ENCODE measurements around the gene DUSP6.

Gene DUSP6

GRCh38 chr12:89373763-89374572 is 21.7 kb upstream of the DUSP6 start:
- DNase-seq, result no peak

DNA sequence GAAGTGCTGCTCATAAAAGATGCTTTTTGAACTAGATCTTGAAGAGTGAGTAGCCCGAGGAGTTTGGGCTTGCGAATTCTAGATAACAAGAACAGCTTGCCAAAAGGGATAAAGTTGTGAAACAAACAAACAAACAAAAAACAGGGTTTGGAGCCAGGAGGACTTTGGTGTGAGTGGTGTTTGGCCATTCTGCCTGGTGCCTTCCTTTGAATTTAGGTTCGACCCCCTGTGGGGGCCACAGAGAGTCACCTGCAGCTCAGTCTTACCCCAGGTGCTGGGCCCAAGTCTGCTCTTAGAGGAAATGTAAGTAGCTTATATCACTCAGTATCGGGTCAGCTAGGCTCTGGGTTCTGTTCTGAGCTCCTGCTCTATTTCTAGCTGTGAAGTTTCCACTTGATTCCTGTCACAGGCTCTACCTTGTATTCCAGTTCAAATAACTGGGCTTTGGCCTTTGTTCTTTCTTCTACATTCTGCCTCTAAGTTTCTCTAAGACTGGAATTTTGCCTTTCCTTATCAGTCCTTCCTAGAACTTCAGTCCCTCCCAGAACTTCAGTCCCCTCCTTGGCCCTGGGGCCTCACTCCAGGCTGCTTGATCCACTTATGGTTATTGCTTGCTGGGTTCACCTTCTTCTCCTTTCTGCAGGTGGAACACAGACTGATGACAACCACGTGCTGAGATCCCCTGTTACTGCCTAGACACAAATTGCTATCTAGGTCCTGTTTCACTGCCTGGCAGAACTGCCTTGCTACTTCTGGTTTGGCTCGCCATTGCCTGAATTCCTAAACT is 20.5 kb upstream of the DUSP6 start:
- no peak for DNase-seq

- no peak for DNase-seq
Measured at GRCh38 chr12:89370850-89371249, 18.5 kb upstream of the DUSP6 start.

- DNase-seq, result no peak
Measured at GRCh38 chr12:89370421-89370831, 18.1 kb upstream of the DUSP6 start.

- DNase-seq, result no peak
Measured at GRCh38 chr12:89369166-89369565, 16.9 kb upstream of the DUSP6 start.

DNA sequence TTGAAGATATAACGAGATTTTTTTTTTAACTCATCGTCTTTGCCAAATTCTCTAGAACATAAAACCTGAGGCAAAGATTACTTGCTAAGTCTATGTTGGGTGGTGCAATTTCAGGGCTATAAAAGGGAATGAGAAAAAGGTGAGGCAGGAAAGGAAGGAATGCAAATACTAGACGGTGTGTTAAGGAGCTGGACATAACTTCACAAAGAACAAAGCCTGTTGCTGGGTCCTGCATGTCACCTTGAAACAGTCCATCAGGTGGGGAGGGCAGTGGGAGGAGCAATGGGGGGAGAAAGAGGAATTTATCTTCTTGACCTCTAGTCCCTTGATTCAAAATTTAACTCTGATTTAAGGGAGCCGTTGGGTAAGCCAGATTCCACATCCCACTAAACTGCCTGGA is 16.1 kb upstream of the DUSP6 start:
- no peak for DNase-seq

DNA sequence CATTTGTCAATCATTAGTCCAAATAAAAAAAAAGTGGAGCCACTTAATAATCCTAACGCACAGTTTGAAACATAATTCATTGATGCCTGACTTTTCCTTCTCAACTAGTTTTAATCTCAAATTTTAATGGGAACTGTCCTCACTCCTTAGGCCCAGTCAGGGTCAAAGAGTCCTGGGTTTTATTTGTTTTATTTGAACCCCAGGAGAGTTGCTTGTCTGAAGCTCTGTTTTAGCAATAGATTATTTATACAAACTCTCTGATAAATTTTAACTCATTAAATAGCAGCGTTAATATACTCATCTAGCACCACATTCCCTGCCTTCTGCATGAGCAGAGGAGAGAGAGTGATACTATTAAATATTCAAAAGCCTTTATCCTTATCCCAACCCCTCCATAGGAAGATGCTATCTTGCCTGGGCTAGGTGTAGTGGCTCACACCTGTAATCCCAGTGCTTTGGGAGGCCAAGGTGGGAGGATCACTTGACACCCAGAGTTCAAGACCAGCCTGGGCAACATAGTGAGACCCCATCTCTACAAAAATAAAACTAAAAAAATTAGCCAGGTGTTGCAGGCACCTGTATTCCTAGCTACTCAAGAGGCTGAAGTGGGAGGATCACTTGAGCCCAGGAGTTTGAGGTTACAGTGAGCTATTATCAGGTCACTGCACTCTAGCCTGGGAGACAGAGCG is 14.5 kb upstream of the DUSP6 start:
- no peak for DNase-seq

DNA sequence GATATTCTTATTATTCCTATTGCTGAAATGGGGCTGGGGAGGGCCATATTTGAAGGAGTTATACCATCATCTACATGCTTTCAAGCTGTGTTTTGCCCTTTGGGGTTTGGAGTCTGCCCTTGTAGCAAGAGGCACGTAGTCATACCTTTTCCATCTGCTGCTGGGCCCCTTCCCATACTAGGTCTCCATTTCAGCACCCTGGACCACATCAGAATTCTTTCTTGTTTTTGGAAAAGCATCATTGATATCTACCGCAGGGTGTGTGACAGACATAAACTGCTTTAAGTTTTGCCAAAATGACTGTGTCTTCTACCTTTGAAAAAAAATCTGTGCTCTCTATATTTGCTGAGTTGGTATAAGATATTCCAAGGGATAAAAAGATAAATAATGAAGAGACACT is 12.3 kb upstream of the DUSP6 start:
- DNase-seq, result no peak

DNA sequence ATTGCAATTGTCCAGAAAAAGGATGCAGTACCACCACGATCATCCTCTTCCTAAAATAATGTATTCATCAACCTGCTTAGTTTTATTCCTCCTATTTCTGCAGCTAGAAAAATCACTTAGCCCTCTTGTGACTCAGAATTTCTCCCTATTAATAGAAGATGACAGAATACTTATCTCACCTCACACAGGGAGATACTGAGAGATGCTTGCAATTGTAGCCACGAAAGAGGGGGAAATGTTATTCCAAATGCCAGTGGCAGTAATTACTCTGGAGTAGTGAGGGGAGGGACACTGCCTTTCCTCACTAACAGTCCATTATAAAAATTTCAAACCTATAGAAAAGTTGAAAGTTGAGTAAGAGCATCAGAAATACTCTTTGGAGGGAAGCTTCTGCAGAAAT is 11.8 kb upstream of the DUSP6 start:
- DNase-seq, result no peak

GRCh38 chr12:89363582-89363981 is 11.3 kb upstream of the DUSP6 start:
- no peak for DNase-seq

DNA sequence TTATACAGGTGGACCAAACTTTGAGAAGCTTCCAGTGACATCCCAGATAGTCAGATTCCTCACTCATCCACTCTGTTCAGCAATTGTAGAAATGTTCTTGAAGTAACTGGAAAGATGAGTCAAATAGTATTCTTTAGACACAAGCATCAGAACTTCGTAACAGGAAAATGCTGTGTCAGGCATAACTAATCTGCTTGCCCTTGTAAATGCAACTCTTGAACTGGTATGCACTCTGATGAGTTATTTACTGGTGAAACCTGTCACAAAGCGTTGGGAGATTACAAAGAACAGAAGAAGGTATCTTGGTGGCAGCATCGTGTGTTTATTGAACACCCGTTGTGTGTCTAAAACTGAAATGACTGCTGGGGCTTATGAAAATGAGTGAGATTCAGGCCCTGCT is 10.8 kb upstream of the DUSP6 start:
- no peak for DNase-seq

DNA sequence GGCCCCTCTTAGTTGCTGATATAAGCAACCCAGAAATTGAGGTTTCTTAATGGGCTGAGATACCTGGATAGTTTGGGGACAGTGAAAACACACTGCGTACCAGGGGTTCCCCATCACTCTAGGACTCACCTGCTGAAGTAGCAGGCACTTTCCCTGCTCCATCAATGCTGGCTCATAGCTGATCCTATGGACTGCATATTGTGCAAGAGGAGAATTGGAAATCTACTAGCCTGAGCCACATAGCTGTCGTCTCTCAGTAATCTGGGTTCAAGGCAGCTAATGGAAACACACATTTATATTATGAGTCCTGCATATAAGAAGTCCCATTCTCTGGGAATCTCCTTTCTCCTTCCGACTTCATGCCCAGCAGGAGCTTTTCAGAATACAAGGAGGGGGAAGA is 7.3 kb upstream of the DUSP6 start:
- no peak for DNase-seq

- no peak for DNase-seq
Measured at GRCh38 chr12:89358805-89359204, 6.5 kb upstream of the DUSP6 start.

- no peak for DNase-seq
Measured at GRCh38 chr12:89357297-89357730, 5.0 kb upstream of the DUSP6 start.

DNA sequence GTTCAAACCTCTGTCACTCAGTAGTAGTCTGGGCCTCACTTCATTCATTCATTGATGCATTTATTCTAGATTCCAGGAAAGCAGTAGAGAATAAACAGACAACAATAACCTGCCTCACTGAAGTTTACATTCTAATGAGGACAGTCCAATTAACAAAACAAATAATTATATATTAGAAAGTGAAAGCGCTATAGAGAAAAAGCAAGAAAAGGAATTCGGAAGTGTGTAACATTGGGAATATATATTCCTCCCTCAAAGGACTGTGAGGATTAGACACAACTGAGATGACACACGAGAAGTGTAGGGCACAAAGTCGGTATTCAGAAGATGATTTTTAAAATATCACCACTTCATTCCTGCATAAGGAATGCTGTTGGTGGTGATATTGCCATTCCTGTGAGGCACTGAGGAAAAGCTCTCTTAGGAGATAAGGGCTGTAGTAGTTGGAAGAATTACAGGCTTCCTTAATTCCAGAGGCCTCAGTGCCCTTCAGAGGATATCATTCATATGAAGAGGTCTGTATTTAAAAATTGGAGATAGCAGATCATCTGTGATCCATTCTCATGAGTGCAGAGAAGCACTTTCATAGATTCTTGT is 3.9 kb upstream of the DUSP6 start:
- no peak for DNase-seq

DNA sequence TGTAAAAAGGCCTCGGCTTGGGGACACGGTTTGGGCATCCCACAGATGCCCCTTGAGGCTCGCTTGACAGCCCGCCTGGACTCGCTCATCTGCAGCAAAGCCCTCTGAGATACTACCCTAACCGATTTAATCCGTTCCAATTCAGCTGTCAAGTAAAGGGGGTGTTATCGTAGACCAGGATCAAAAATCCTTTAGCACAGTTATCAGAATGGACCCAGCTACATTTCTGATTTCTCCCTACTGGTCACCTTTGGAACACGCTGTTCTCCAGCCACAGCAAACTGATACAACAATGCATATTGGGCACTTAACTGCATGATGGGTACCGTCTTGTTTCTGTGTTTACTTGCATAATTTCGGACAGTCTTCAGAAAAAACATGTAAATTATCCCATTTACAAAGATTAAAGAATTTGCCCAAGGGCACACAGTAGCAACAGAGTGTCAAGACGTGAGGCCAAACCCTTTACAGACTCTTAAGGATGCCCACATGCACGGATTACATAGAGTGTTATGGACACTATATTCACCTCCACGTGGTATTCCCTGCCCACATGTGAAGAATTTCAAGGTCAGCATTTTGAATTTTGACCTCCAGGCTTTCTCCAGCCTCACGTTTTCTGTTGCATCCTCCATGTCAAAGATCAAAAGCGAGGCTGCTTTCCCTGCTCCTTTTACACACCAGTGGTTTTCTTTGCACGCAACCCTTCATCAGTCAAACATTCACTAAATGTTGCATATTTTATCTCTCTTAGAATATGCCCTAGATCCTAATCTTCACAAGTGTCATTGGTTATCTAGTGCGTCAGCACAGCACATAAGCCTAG is 3.2 kb upstream of the DUSP6 start:
- DNase-seq, result no peak

- DNase-seq, result no peak
Measured at GRCh38 chr12:89354612-89355067, 2.3 kb upstream of the DUSP6 start.

DNA sequence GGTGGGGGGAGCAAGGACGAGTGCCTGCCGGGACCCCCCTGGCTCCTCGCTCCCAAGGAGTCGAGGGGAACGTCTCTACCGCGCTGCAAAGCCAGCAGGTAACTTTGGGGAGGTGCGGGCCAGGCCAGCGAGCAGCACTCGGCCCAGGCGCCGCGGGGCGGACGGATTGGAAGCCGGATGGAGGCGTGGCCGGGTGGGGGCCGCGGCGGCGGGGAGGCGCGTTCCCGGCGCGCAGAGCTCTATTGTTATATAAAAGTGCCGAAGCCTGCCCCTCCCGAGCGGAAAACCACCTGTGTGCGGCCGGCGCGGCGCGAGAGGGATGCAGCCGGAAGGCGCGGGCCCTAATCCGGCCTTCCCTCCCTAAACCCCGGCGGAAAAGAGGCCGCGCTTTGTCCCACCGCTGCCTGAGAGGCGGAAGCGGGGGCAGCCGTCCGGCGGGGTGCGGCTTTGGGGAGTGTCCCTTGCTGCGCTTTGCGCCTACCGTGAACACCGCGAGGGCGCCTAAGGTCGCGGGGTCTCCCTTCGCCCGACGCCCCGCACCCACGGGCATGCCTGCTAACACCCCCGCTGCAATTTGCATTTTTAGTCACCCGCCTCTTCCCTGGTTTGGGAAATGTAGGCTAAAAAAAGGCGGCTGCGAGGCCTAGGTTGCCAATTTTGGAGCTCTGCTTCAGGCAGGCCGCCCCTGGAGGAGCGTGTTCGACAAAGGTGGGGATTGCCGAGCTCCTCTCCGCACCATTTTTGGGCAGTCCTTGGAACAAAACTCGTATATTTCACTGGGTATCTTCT is 1.7 kb upstream of the DUSP6 start:
- peak; percentile 36 for DNase-seq

- no peak for DNase-seq
Measured at GRCh38 chr12:89353188-89353822, 1.0 kb upstream of the DUSP6 start.

- no peak for DNase-seq
Measured at GRCh38 chr12:89352242-89352491, 134 bp downstream of the DUSP6 start.
